Activated T-cell treated with anti-CD3 and anti-CD28 coated beads for 24 hours (primary cell): ENCODE results near the gene SLC6A4.
"Not testable (repeated sequence)": the region's sequence is repeated elsewhere in the genome, so short reads cannot be mapped to it uniquely, and the experiment has no call there.

Source experiments
- DNase-seq: peaks from one replicate; pipeline ENCODE4 v3.0.0-alpha.2; 2020; ENCODE audit warnings: low read depth

The SLC6A4 gene

DNA sequence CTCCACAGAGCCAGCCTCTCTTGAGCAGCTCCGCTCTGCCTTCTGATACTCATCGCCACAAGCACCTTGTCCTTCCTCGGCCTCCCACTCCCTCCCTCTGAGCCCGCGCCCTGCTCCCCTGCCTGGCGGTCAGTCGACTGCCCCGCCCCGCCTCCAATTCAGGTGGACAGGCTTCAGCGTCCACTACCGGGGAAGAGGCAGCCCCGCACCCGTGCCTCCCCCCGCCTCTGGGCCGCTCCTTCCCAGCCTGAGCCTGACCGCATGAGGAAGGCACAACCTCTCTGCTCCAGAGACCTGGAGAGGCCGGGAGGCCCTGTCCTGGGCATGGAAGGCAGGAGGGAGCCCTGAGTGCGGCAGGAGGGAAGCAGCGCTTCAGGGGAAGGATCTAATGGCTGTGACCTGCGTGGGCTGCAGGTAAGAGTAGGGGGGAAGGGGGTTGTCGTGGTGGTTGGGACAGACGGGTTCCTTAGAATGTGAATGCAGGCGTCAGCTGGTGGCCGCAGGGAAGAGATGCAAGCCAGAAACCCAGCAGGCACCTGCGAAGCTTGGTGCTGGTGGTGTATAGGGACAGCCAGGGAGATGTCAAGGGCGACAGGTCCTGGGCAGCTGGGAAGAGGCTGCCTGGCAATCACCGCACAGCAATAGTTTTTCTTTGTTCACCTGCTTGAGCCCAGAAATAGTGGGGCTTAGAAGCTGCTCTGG is 3.0 kb upstream of the SLC6A4 start:
- no peak for DNase-seq

DNA sequence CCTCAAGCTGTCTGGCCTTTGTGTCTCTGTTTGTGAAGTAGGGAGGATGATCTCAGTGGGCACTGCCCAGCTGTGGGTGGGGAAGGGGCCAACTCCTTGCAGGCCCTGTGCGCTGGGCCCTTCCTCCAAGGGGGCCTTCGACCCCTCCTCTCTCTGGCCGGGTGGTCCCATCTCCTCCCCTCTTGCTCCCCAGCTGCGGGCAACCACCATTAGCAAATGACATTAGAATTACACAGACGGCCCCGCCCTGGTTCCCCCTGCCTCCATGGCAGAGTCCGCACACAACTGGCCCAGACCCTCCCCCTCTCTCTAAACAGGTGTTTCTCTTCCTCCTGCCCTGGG is 2.5 kb upstream of the SLC6A4 start:
- no peak for DNase-seq

DNA sequence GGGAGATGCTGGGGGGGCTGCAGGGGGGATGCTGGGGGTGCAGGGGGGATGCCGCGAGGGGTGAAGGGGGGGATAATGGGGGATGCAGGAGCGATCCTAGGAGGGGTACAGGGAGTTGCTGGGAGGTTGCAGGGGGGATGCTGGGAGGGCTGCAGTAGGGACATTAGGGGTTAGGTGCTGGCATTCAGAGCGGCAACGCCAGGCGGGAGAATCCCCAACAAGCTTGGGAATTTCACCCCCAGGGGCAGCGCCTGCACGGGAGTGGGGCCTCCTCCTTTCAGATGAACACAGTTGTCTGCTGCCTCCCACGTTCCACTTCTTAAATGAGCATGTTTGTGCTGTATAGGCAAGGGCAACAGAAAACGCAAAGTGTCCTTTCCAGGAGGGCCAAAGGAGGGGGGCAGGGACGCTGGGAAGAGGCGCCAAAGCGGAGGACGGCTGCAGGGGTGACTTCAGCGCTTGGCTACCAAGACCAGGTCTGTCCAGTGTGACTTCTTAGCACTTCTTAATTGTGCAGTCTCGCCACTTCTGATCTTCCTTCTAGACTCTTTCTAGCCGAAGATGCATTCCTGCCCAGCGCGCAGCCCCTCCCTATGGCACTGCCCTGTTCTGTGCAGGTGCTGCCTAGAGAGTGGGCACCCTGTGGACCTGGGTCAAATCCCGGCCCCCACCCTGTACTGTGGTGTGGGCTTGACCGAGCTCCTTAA is 2.0 kb upstream of the SLC6A4 start:
- DNase-seq, result no peak

DNA sequence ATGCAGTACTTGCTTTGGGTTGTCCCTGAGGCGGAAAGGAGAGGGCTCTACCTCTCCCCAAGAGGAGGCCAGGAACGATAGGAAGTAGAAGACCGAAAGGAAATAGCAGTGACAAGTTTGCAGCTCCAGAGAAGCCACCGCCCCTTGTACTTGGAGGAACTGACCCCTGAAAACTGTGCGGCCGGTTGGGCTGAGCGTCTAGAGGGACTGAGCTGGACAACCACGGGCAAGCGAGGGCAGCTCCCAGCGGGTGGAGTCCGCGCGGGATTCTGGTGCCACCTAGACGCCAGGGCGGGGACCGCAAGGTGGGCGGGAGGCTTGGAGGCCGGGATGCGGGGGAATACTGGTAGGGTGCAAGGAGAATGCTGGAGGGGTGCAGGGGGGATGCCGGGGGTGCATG is 1.3 kb upstream of the SLC6A4 start:
- no peak for DNase-seq

DNA sequence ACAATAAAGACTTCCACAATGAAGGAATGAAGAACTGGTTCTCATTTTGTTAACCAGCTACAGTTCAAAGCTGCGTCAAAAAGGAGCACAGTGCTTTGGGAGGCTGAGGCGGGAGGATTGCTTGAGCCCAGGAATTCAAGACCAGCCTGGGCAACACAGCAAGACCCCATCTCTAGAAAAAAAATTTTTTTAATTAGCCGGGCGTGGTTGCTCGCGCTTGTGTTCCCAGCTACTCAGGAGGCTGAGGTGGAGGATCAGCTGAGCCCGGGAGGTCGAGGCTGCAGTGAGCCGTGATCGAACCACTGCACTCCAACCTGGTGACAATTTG is 764 bp upstream of the SLC6A4 start:
- no peak for DNase-seq

DNA sequence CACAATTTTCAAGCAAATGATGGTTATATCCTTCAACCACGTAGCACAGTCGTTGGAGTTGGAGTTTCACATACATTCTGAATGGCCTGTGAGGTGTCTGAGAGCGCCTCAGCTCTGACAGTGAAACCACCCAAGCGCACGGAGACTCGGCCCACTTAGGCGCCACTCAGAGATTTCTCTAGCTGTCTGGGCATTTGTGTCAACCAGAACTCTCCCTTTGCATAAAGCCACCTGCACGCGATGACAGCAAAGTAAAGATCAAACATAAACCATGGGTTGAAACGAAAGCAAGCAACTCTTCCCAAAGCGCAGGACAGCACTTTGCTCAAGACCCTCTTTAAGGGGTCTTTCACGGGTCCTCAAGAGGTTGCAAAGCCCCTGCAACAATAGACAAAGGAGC is 533 bp downstream of the SLC6A4 start:
- no peak for DNase-seq

DNA sequence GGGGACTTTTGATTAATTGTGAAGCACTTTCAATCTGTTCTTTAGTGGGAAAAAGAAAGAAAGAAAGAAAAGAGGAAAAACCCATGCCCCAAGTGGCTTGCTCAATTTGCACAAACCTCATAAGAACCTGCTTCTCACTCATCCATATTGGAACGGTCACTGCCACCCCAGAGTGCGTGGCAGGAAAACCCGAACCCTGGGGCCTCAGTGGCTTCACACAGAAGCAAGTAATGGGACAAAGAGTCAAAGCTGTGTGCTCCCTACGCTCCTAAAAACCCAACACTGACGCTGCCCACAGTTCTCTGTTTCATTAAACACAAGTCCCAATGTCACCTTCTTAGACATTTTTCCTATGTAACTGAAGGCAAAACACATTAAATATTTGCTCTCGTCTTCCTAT is 1.2 kb downstream of the SLC6A4 start:
- DNase-seq, result no peak

DNA sequence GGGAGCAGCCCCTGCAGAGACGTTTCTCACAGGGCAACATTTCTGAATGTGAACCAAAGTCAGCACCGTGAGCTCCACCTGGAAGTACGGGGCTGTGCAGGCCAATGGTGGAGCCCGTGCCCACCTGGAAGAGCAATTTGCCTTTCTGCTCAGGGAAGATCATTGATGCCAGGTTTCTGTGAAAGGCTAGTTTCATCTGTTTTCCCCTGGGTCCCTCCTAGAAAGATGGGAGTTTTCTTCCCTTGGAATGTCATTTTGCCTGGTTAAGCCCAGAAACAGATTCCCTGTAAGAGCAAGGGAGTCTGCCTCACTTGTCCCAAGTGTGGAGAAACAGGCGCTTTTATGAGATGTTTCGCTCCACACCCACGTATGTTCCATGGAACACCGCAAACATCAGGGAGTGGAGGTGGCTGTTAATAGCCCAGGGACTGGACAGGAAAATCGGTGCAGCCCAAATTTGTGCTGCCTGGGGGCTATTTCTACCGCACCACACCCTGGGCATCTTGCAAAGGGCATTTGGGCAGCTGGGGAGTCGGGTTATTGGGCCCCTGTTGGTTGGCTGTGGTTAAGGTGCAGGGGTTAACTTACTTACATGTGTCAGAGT is 2.6 kb downstream of the SLC6A4 start:
- DNase-seq, result no peak

DNA sequence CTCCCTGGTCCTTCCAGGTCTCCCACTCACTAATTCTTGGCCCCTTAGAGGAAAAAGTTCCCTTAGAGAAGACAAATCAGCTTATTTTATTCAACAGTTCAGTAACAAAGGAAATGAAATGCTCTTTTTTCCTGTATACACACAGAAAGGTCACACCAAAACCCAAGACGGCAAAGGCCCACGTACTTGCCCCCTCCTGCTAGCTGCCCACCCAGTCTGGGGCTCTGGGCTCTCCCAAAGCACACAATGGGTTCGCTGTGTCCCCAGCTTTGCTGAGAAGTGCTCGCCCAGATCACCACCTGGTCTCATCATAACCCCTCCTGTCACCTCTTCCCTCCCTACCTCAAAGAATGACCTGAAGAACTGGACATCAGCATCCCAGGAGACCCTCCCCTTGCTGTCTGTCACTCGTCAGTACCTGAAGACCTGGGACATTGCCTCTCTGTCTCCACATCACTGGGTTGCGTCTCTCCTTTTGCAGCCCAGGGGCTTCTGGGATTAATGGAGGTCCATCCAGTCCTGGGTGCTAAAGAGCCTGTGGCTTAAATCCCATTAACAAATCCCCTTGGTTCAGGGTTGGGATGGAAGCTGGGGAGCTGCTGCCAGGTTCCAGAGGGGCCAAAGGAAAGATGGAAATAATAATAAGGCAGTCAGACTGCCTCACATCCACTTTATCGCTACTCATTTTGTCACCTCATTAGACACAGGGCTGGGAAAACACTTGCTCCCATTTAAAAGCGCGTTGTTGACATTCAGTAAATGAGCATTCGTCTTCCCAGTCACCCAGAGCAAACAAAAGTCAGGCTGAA is 3.3 kb downstream of the SLC6A4 start:
- DNase-seq, result no peak

DNA sequence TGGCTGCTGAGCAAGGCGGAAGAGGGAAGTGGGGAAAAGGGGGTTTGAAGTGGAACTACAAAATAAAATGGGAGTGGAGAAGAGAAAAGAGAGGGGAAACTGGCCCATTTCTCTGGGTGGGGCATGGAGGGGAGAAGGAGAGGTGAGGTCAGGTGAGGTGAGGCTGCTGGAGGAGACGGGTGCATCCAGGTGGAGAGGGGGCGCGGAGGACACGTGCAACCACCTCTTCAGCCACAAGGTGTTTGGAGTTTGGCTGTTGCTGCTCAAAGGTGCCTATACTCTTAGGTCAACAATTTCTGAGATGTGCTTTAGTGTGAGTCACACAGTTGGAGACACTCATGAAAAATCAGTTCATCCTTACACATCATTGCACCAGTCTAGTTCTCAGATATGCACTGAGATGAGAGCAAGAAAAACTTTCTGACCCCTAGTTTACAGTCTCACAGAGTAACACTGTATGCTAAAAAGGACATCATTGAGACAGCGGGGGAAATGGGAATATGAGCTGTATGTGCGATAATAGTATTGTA is 4.8 kb downstream of the SLC6A4 start:
- DNase-seq, result no peak

DNA sequence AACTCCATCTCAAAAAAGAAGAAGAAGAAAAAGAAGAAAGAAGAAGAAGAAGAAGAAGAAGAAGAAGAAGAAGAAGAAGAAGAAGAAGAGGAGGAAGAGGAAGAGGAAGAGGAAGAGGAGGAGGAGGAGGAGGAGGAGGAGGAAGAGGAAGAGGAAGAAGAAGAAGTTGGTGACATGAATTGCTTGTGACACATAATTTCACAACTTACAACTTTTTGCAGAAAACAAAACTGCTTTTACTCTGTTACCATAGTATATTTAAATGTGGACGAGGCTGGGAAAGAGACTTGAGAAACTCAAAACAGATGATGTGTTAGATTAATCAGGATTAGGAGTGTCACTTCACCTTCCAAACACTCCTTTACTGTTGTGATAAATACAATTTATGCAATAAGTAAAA is 5.5 kb downstream of the SLC6A4 start:
- not testable (repeated sequence) for DNase-seq

DNA sequence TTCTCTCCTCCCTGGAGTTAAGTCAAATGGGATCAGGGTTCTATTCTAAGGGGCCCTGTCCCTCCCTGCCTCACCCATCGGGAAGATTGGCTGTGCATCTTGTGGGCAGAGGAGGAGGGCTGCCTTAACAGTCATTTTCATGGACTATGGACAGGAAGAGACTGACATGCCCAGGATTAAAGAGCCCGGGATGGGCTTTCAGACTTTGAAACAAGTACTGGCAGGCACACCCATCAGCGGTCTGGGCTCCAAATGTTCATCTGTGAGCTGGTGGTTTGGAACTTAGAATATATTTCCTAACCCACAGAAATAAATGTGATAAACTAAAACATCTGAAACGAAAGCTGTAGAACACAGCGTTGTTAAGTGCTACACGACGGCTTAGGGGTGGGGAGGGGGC is 6.5 kb downstream of the SLC6A4 start:
- no peak for DNase-seq

DNA sequence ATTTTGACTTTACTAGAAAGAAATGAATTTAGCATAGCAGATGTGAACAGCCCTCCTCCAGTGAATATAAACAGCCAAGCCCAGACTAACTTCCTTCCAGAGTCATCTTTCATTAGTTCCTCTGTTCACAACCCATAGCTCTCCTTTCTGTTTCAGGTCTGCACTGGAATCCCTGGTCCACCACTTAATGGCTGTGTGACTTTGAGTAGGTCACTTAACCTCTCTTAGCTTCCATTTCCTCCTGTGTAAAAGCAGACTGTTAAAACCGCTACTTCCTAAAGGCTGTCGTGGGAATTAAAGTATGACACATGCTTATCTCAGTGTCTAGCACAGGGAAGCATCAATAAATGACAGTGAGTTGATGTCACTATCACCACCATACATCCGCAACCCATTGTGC is 7.5 kb downstream of the SLC6A4 start:
- no peak for DNase-seq

DNA sequence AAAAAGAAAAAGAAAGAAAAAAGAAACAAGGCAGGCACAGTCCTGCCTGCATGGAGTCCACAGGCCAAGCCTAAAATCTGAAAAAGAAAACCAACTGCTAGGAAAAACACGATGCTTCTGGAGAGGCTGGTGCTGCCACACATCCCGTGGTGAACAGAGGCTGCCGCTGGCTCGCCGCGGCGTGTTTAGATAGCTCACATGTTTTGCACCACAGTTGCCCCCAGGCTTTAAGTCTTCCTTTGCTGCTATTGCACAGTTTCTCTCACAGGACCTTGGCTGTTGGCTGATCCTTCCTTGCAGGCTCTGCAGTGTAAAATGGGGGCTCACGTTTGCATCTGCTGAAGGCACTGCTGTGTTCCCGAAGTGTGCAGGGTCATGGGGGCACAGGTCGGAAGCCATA is 8.6 kb downstream of the SLC6A4 start:
- no peak for DNase-seq

DNA sequence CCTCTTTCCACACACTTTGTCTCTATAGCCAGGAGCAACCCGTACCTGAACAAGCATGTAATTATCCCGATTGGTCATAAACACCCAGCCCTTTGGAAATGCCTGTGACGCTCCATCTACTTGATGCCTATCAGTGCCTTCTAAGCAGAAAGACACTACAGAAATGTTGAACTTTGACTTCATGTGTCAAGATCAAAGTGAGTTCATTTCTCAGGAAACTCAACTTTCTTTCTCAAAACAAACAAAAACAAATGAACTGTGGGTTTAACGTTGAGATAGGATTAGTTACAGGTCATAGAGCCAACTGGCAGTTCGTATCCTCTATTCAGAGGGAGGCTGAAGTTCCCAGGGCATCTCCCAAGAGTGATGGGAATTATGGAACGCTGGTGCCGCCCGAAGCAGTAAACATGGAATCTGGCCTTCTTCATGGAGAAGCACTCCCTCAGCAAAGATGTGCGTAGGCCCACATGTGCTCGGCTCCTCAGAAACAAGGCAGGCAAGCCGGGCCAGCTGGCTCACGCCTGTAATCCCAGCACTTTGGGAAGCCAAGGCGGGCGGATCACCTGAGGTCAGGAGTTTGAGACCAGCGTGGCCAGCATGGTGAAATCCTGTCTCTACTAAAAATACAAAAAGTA is 9.5 kb downstream of the SLC6A4 start:
- no peak for DNase-seq

DNA sequence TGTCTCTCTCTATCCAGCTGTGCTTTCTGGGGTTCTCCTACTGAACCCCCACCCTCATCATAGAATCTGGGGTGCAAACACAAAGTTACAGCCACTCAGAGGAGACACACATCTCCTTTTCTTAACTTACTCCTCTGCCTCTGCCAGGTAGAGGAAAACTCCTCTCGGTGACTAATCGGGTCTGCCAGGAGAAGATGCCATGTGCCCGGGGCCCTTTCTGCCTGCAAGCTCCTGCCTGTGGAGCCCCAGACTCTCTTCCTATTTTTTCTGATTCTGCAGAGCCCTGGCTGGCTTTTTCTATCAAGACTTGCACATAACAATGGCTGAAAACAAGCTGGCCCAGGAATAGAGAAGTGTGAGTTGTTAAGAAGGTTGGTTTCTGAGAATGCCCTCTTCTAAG is 10.4 kb downstream of the SLC6A4 start:
- DNase-seq, result no peak

DNA sequence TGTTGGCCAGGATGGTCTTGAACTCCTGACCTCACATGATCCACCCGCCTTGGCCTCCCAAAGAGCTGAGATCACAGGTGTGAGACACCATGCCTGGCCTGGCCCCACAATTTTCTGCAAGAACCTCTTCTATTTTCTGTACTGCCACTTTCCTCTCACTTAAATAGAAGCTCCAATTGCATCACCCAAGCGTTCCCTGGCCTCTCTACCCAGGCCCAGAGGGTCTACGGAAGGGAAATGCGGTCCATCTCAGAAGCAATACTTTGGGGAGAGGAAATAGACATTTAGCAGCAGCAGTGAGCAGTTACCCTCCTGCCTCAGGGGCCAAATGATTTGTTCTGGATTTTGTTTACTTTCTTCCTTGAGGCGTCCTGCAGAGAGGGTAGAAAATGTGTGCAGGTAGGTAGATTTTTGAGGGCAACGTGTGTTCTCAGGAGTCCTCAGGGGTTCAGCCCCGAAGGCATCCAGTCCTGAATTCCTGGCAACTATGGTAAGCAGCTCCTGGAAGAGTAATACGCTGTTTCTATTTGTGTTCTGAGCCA is 11.0 kb downstream of the SLC6A4 start:
- DNase-seq, result no peak

DNA sequence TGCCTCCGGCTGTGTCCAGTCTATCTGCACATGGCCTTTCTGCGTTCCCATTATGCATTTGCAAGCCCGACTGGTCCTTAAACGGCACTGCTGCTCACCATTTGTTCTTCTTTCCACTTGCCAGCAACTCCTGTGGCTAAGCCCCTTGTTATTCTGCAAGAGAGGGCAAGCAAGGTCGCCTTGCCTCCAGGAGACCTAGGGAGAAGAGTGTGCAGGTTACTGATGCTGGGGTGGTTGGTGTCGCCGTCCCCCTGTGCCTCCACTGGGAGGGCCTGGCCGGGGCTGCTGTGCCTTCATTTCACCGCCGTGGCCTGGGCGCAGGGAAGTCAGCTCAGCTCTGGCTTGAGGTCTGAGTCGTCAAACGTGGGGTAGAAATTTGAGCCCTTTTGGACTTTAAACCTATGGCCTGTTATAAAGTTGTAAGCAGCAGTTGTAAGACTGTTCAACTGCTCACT is 12.7 kb downstream of the SLC6A4 start:
- DNase-seq, result no peak

DNA sequence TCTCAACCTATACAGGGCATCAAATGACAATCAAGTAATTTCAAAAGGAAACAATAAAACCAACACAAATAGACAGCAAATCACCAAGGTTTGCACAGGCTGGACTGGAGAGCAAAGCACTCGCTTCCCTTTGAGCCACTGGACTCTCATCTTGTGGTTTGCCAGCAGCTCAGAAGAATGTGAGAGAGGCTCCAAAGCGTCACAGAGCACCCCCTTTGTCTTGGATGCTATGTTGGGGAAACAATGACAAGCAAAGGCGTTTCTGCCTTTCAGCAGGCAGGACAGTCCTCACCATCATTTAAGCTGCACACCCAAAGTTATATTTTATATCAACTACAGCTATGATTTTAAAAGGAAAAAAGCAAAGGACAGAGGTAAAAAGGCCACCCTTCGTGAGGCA is 13.2 kb downstream of the SLC6A4 start:
- DNase-seq, result no peak

DNA sequence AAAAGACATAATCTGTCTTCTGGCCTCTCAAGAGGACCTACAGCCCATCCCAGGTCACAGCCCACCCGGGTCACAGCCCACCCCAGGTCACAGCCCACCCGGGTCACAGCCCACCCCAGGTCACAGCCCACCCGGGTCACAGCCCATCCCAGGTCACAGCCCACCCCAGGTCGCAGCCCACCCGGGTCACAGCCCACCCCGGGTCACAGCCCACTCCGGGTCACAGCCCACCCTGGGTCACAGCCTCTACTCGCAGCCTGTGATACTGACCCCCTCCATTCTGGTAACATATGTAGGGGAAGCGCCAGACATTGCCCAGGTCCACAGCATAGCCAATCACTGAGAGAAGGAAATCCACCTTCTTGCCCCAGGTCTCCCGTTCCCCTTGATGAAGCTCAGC is 14.2 kb downstream of the SLC6A4 start:
- no peak for DNase-seq

DNA sequence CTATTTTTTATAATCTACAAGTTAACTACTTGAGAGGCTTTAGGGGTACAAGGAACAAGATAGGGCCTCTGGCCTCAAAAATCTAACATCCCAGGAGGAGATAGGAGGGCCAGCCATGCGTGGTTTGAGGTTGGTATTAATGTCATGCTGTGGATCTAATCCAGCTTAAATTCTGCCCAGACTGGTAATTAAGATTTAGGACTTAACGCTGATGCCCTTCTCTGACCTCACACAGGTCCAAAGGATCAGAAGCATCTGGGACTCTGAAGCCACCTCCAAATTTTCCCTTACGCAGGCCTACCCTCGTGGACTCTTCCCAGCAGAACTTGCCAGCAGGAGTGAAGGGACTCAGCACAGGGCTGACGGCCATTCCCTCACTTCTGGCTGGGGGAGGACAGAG is 15.1 kb downstream of the SLC6A4 start:
- no peak for DNase-seq

DNA sequence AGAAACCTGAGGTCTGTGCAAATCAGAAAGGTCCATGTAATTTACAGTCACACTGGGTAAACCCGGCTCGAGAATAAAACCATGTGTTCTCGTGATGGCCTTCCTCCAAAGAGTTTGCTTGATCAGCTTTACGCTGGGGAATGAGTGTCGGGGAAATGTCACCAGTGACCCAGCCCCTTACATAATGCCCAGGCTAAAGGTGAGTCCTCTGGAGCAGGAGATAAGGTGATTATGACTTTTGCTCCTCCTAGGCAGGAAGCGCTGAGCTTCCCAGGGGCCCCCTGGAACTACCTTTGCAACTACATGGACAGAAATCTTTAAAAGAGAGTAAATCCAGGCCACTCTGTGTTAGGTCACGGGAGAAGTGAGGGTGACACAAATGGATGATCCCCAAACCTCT is 15.7 kb downstream of the SLC6A4 start:
- no peak for DNase-seq
